RWPE1 (cell line): ENCODE results near the gene VIP.
A peak's percentile ranks its signal among the peaks of the same experiment; 100 is the strongest.
"Not testable (repeated sequence)": the region's sequence is repeated elsewhere in the genome, so short reads cannot be mapped to it uniquely, and the experiment has no call there.

ENCODE experiments used
- CTCF ChIA-PET: fragments of 350-600 bp; sonication (Branson Sonifier 250); formaldehyde crosslinking; extraction: SDS; loops from one replicate; lab custom pipeline; 2021; lab: Yijun Ruan, JAX
- POLR2A ChIA-PET: fragments of 400-600 bp; formaldehyde crosslinking; extraction: SDS; loops from one replicate; lab custom pipeline; 2020; ENCODE audit warnings: antibody characterized with exemption; ENCODE audit not compliant: low non-redundant PET; lab: Yijun Ruan, JAX
- DNase-seq: peaks from one replicate; pipeline ENCODE4 v3.0.0; 2012; ENCODE audit warnings: low spot score
- H3K27ac ChIP-seq: fragments of 450-650 bp; 2 replicates; pipeline ENCODE4 v1.5.1; 2017
- TF ChIP-seq, protein P1 (sequence below): fragments of 450-650 bp; conservative IDR thresholded peaks from 2 replicates; pipeline ENCODE4 v1.5.1; 2017; ENCODE audit warnings: low read depth, mild to moderate bottlenecking

VIP gene

DNA sequence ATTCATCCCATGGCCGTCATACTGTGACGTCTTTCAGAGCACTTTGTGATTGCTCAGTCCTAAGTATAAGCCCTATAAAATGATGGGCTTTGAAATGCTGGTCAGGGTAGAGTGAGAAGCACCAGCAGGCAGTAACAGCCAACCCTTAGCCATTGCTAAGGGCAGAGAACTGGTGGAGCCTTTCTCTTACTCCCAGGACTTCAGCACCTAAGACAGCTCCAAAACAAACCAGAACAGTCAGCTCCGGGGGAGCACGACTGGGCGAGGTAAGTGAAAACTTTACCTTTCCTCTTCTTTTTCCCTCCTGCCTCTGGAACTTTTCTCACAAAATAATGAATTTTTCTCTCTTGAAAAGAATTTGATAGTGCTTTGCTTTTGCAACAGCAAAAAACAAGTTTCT lies at the start of gene VIP:
VIP (plus strand) TSS at position 104 of the 400 bp plus-strand sequence. CDS start 1,381 bp downstream, outside the sequence.
- CTCF ChIA-PET, result interaction anchor here (1.0 to 1.3 kb wide), 2 partner anchors 114 to 197 kb away, joined by 4 to 5 read pairs; no protein-coding TSS in a partner anchor
- TF ChIP-seq, protein P1, sequence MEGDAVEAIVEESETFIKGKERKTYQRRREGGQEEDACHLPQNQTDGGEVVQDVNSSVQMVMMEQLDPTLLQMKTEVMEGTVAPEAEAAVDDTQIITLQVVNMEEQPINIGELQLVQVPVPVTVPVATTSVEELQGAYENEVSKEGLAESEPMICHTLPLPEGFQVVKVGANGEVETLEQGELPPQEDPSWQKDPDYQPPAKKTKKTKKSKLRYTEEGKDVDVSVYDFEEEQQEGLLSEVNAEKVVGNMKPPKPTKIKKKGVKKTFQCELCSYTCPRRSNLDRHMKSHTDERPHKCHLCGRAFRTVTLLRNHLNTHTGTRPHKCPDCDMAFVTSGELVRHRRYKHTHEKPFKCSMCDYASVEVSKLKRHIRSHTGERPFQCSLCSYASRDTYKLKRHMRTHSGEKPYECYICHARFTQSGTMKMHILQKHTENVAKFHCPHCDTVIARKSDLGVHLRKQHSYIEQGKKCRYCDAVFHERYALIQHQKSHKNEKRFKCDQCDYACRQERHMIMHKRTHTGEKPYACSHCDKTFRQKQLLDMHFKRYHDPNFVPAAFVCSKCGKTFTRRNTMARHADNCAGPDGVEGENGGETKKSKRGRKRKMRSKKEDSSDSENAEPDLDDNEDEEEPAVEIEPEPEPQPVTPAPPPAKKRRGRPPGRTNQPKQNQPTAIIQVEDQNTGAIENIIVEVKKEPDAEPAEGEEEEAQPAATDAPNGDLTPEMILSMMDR, result no peak
- POLR2A ChIA-PET, result no interaction called here
- no peak within 1 kb of the TSS for H3K27ac ChIP-seq
- peak; percentile 30 for DNase-seq

DNA sequence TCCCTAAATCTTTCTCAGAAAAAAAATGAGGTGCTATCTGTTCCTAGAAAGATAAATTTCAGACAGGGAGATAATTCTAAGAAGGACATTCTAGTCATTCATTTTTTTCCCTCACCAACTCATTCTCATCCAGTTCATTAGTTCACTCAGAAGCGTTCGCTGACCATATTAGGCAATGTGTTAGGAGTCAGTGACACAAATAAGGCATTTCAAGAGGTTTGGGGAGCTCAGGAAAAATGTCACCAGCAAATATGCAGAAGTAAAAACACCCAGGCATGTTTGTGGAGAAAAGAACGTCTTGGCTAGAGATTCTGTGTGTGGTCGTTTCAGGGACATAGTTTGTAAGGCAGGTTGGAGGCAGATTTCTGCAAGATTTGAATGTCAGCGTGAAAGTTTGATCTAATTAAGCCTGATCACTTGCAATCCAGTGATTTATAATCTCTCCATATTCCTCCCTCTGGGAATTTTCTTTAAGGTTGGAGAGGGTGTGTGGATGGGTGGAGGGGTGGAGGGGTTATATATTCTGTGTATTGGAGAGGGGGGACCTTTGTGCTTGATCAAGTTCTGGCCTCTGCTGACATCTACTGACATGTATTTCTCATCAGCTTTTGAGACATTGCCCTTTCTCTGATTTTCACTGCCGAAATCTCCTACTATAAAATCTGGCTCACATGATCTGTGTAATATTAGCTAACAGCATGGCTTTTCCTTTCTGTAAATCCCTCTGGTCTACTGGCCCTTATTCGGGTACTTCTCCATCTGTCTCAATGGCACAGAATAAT lies 49.3 kb upstream of the VIP start:
- H3K27ac ChIP-seq, result no peak overlapping the region
- ChIA-PET POLR2A (interaction anchor here (0.6 kb wide), 2 partner anchors 112 to 176 kb away, joined by 3 to 13 read pairs; no protein-coding TSS in a partner anchor), CTCF (interaction anchor here (0.7 to 1.2 kb wide), 3 partner anchors 20 to 297 kb away, joined by 3 to 5 read pairs (median 4); no protein-coding TSS in a partner anchor)
- DNase-seq, result no peak
- TF ChIP-seq, protein P1, result no peak

DNA sequence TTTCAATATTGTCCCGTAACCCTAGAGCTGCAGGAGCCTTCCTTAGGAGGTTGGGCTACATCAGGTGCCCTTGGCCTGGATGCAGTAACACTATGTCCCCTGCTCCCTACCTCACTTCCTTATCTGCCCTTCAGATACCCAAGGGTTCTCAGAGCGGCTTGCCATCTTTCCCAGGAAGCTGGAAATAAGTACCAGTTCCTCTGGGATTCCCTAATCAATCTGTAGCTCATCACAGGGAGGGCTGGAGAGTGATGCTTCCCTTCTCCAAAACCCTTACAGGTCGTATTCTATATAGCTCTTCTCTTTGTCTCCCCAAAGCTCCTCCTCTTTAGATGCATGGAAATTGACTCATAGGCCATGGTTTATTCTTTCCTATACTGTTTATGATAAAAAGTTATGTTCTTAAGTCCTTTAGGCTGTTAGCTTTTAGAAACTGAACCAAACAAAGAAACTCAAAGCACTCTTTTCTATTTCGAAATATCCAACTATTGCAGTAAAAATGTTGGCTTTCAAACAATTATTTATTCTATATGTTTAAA lies 48.7 kb upstream of the VIP start:
- TF ChIP-seq, protein P1, result no peak
- DNase-seq, result no peak
- H3K27ac ChIP-seq, result no peak overlapping the region
- ChIA-PET POLR2A (interaction anchor here (0.6 kb wide), 2 partner anchors 175 to 285 kb away, joined by 3 to 4 read pairs; no protein-coding TSS in a partner anchor), CTCF (interaction anchor here (0.7 to 1.2 kb wide), 2 partner anchors 17 to 20 kb away, joined by 3 to 4 read pairs; no protein-coding TSS in a partner anchor)

DNA sequence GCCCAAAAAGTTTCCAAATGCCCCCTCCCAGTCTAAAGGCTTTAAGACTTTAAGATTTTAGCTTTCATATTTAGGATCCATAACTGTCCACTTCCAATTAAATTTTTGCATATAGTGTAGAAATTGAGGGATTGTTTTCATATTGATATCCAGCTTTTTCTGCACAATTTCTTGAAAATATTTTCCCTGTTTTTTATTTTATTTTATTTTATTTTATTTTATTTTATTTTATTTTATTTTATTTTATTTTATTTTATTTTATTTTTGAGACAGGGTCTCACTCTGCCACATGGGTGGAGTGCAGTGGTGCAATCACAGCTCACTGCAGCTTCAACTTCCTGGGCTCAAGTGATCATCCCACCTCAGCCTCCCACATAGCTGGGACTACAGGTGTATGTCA lies 46.8 kb upstream of the VIP start:
- CTCF ChIA-PET, result interaction anchor here (0.9 kb wide), 1 partner anchor 244 kb away, joined by 3 read pairs; no protein-coding TSS in a partner anchor
- POLR2A ChIA-PET, DNase-seq, H3K27ac ChIP-seq: not testable (repeated sequence)

DNA sequence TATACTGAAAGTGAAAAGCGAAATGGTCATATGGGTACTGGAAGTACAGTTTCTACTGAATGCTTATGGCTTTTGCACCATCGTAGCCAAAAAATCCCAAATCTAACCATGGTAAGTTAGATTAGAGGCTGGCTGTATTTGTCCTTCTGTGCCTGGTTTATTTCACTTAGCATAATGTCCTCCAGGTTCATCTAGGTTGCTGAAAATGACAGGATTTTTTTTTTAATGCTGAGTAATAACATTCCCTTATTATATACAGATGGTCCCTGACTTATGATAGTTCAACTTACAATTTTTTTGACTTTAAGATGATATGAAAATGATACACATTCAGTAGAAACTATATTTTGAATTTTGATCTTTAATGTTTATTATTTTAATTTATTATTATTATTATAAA lies 45.3 kb upstream of the VIP start:
- ChIA-PET CTCF (no interaction called here), POLR2A (no interaction called here)
- H3K27ac ChIP-seq, result no peak overlapping the region
- TF ChIP-seq, protein P1, result no peak
- DNase-seq, result no peak

DNA sequence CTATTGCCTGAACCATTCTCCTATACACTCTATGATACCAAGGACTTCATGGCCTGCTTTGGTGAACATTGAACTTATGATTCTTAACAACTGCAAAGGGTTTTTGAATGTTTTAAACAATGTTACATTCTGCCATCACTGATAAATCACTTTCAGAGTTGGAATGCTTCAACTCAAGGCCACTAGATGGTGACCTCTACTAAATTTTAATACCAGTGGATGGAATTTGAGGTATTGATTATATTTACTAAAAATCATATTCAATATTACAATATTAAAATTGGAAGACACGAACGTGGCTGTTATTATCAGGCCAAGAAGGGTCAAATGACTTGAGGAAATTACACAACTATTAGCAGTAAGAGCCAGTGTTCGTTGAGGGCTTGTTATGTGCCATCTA lies 34.3 kb upstream of the VIP start:
- POLR2A ChIA-PET, result no interaction called here

More for the DNA sequence above, 34.3 kb upstream of the VIP start:
- TF ChIP-seq, protein P1, result no peak
- CTCF ChIA-PET, result no interaction called here
- no peak for DNase-seq
- H3K27ac ChIP-seq, result no peak overlapping the region
